ENCODE results near the gene OR51T1. TPM values are rescaled to one million over a fixed set of nuclear protein-coding genes. Genes with fewer than 3 reads are reported as not detected.

Gene OR51T1, protein sequence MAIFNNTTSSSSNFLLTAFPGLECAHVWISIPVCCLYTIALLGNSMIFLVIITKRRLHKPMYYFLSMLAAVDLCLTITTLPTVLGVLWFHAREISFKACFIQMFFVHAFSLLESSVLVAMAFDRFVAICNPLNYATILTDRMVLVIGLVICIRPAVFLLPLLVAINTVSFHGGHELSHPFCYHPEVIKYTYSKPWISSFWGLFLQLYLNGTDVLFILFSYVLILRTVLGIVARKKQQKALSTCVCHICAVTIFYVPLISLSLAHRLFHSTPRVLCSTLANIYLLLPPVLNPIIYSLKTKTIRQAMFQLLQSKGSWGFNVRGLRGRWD
- polyA plus RNA-seq (2012; rRNA removed) = not detected in 2 replicates
- not detected in 2 replicates for polyA plus RNA-seq (2012; cell fraction: cytosol; rRNA removed)
- not detected in 2 replicates for polyA plus RNA-seq (2012; cell fraction: nucleus; rRNA removed)

DNA sequence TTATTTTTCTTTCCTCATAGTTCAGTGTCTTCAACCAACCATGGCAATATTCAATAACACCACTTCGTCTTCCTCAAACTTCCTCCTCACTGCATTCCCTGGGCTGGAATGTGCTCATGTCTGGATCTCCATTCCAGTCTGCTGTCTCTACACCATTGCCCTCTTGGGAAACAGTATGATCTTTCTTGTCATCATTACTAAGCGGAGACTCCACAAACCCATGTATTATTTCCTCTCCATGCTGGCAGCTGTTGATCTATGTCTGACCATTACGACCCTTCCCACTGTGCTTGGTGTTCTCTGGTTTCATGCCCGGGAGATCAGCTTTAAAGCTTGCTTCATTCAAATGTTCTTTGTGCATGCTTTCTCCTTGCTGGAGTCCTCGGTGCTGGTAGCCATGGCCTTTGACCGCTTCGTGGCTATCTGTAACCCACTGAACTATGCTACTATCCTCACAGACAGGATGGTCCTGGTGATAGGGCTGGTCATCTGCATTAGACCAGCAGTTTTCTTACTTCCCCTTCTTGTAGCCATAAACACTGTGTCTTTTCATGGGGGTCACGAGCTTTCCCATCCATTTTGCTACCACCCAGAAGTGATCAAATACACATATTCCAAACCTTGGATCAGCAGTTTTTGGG lies at the start of gene OR51T1:
Gene OR51T1 (plus strand): TSS at position 41 of the 641 bp plus-strand sequence. CDS start 0 bp downstream, at position 41.
- no peak for TF ChIP-seq POLR2AphosphoS5 (IDR thresholded peaks at IDR 0.05; ENCODE audit: low read depth, low read length)
- TF ChIP-seq, protein P1, sequence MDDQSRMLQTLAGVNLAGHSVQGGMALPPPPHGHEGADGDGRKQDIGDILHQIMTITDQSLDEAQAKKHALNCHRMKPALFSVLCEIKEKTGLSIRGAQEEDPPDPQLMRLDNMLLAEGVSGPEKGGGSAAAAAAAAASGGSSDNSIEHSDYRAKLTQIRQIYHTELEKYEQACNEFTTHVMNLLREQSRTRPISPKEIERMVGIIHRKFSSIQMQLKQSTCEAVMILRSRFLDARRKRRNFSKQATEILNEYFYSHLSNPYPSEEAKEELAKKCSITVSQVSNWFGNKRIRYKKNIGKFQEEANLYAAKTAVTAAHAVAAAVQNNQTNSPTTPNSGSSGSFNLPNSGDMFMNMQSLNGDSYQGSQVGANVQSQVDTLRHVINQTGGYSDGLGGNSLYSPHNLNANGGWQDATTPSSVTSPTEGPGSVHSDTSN (IDR thresholded peaks at IDR 0.05) = no peak
- no peaks in the 10 kb centered on the region for H3K27me3 ChIP-seq (ENCODE audit: insufficient read depth)
- ChIA-PET CTCF (no interaction called here), POLR2A (no interaction called here)
- DNase-seq = no peak
- H3K4me3 ChIP-seq (ENCODE audit: low read depth in 2 of 2, low read length in 1 of 2) = no peak within 1 kb of the TSS
- no peaks in the 10 kb centered on the region for H4K20me1 ChIP-seq (ENCODE audit: insufficient read depth)
- no peaks in the 10 kb centered on the region for H3K4me1 ChIP-seq (ENCODE audit: control insufficient read depth in 1 of 2, insufficient read depth in 2 of 2, low read depth in 1 of 2, low read length in 1 of 2)
- WGBS (ENCODE audit: low lambda C conversion rate) = 3% methylated on average over 8 of the region's 8 CpGs
- H3K36me3 ChIP-seq (replicated peaks in 1 of 2; ENCODE audit: control insufficient read depth in 1 of 2, insufficient read depth in 2 of 2, low read length in 1 of 2) = no peaks in the 10 kb centered on the region
- no peaks in the 10 kb centered on the region for H3K79me2 ChIP-seq (ENCODE audit: insufficient read depth)
- H3F3A ChIP-seq (replicated peaks; ENCODE audit: insufficient read depth) = no peaks in the 10 kb centered on the region
- no peak within 1 kb of the TSS for H3K4me2 ChIP-seq
- H2AFZ ChIP-seq (ENCODE audit: low read depth) = no peak within 1 kb of the TSS
- no peaks in the 10 kb centered on the region for H3K9me3 ChIP-seq
- no peaks in the 10 kb centered on the region for H3K9me2 ChIP-seq
- no peak within 1 kb of the TSS for H3K27ac ChIP-seq (ENCODE audit: low read depth in 2 of 2, low read length in 1 of 2)
- H3K9ac ChIP-seq = no peak within 1 kb of the TSS

DNA sequence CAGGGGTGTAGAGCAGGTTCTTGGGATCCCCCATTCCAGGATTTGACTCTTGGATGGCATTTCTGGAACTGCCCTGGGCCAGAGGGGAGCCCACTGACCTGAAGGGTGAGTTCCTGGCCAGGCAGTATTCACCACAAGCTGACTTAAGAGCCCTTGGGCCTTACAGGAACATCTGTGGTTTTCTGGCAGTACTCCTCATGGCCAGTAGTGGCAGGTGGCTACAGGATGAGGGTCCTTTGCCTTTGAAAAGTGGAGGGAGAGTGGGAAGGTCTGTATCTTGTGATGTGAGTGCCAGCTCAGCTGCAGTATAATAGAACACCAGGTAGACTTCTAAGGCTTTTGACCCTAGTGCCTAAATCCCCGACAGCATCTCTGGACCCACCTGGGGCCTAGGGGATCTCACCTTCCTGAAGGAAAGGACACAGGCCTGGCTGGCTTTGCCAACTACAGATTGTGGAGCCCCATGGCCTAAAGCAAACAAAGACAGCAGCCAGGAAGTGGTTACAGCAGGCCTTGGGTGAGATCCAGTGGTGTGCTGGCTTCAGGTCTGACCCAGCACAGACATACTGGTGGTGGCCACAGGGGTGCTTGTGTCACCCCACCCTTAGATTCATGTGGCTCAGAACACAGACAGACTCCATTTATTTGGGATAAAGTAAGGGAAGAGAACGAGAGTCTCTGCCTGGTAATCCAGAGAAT lies 41.7 kb upstream of the OR51T1 start:
- ChIA-PET POLR2A (no interaction called here), CTCF (no interaction called here)
- no peaks in the 10 kb centered on the region for H3K9me3 ChIP-seq
- H4K20me1 ChIP-seq (ENCODE audit: insufficient read depth) = no peaks in the 10 kb centered on the region
- no peaks in the 10 kb centered on the region for H3K36me3 ChIP-seq (replicated peaks in 1 of 2; ENCODE audit: control insufficient read depth in 1 of 2, insufficient read depth in 2 of 2, low read length in 1 of 2)
- DNase-seq = no peak
- no peak overlapping the region for H3K27ac ChIP-seq (ENCODE audit: low read depth in 2 of 2, low read length in 1 of 2)
- no peaks in the 10 kb centered on the region for H3F3A ChIP-seq (replicated peaks; ENCODE audit: insufficient read depth)
- H3K9ac ChIP-seq = no peak overlapping the region
- no peak overlapping the region for H2AFZ ChIP-seq (ENCODE audit: low read depth)
- 0% methylated on average over 2 of the region's 2 CpGs for WGBS (ENCODE audit: low lambda C conversion rate)
- no peaks in the 10 kb centered on the region for H3K4me1 ChIP-seq (ENCODE audit: control insufficient read depth in 1 of 2, insufficient read depth in 2 of 2, low read depth in 1 of 2, low read length in 1 of 2)
- no peak overlapping the region for H3K4me2 ChIP-seq
- H3K27me3 ChIP-seq (ENCODE audit: insufficient read depth) = no peaks in the 10 kb centered on the region
- no peaks in the 10 kb centered on the region for H3K9me2 ChIP-seq
- H3K4me3 ChIP-seq (ENCODE audit: low read depth in 2 of 2, low read length in 1 of 2) = no peak overlapping the region
- no peaks in the 10 kb centered on the region for H3K79me2 ChIP-seq (ENCODE audit: insufficient read depth)
- TF ChIP-seq, protein P2, sequence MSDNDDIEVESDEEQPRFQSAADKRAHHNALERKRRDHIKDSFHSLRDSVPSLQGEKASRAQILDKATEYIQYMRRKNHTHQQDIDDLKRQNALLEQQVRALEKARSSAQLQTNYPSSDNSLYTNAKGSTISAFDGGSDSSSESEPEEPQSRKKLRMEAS (IDR thresholded peaks at IDR 0.05; ENCODE audit: low read depth) = no peak
- TF ChIP-seq RAD21 (IDR thresholded peaks at IDR 0.05; ENCODE audit: low read length) (no peak), SMC3 (IDR thresholded peaks at IDR 0.05; ENCODE audit: low read depth, low read length) (no peak), TCF12 (IDR thresholded peaks at IDR 0.05) (no peak), POLR2AphosphoS5 (IDR thresholded peaks at IDR 0.05; ENCODE audit: low read depth, low read length) (no peak), SIN3A (IDR thresholded peaks at IDR 0.05; ENCODE audit: borderline replicate concordance, low read depth, low read length) (no peak), FOXM1 (IDR thresholded peaks at IDR 0.05; ENCODE audit: low read depth) (no peak), GATA2 (CRISPR knock-in tag; IDR thresholded peaks at IDR 0.05) (no peak), RCOR1 (IDR thresholded peaks at IDR 0.05; ENCODE audit: low read length) (no peak), FOXJ3 (CRISPR knock-in tag; IDR thresholded peaks at IDR 0.05) (no peak), TAF1 (IDR thresholded peaks at IDR 0.05; ENCODE audit: borderline replicate concordance, low read depth, low read length) (no peak), YY1 (IDR thresholded peaks at IDR 0.05; ENCODE audit: low read depth) (no peak), TEAD4 (IDR thresholded peaks at IDR 0.05; ENCODE audit: borderline replicate concordance, insufficient read depth) (no peak)
- TF ChIP-seq, protein P3, sequence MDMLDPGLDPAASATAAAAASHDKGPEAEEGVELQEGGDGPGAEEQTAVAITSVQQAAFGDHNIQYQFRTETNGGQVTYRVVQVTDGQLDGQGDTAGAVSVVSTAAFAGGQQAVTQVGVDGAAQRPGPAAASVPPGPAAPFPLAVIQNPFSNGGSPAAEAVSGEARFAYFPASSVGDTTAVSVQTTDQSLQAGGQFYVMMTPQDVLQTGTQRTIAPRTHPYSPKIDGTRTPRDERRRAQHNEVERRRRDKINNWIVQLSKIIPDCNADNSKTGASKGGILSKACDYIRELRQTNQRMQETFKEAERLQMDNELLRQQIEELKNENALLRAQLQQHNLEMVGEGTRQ (IDR thresholded peaks at IDR 0.05; ENCODE audit: borderline replicate concordance, low read depth, low read length) = no peak
- TF ChIP-seq, protein P4, sequence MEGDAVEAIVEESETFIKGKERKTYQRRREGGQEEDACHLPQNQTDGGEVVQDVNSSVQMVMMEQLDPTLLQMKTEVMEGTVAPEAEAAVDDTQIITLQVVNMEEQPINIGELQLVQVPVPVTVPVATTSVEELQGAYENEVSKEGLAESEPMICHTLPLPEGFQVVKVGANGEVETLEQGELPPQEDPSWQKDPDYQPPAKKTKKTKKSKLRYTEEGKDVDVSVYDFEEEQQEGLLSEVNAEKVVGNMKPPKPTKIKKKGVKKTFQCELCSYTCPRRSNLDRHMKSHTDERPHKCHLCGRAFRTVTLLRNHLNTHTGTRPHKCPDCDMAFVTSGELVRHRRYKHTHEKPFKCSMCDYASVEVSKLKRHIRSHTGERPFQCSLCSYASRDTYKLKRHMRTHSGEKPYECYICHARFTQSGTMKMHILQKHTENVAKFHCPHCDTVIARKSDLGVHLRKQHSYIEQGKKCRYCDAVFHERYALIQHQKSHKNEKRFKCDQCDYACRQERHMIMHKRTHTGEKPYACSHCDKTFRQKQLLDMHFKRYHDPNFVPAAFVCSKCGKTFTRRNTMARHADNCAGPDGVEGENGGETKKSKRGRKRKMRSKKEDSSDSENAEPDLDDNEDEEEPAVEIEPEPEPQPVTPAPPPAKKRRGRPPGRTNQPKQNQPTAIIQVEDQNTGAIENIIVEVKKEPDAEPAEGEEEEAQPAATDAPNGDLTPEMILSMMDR (IDR thresholded peaks at IDR 0.05) = no peak
- TF ChIP-seq, protein P5, sequence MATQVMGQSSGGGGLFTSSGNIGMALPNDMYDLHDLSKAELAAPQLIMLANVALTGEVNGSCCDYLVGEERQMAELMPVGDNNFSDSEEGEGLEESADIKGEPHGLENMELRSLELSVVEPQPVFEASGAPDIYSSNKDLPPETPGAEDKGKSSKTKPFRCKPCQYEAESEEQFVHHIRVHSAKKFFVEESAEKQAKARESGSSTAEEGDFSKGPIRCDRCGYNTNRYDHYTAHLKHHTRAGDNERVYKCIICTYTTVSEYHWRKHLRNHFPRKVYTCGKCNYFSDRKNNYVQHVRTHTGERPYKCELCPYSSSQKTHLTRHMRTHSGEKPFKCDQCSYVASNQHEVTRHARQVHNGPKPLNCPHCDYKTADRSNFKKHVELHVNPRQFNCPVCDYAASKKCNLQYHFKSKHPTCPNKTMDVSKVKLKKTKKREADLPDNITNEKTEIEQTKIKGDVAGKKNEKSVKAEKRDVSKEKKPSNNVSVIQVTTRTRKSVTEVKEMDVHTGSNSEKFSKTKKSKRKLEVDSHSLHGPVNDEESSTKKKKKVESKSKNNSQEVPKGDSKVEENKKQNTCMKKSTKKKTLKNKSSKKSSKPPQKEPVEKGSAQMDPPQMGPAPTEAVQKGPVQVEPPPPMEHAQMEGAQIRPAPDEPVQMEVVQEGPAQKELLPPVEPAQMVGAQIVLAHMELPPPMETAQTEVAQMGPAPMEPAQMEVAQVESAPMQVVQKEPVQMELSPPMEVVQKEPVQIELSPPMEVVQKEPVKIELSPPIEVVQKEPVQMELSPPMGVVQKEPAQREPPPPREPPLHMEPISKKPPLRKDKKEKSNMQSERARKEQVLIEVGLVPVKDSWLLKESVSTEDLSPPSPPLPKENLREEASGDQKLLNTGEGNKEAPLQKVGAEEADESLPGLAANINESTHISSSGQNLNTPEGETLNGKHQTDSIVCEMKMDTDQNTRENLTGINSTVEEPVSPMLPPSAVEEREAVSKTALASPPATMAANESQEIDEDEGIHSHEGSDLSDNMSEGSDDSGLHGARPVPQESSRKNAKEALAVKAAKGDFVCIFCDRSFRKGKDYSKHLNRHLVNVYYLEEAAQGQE (IDR thresholded peaks at IDR 0.05; ENCODE audit: low read depth, low read length) = no peak
